Spleen (tissue), 11 donors: Measurements from ENCODE around the gene SDK1. TPM values are rescaled to one million over a fixed set of nuclear protein-coding genes. Genes with fewer than 3 reads are reported as not detected.

Experiments
- DNase-seq: peaks from one replicate; pipeline ENCODE4 v3.0.0-alpha.2; 2020
- H3K27ac ChIP-seq, 8 donors: fragments of 200-600 bp; sonication (generic) in 7 of 8; 1 replicate in 4 of 8; 2 replicates in 4 of 8; pipeline versions ENCODE4 v1.5.0 to v1.8.0; 2016 to 2021; ENCODE audit warnings: inconsistent platforms in 4 of 8, mild to moderate bottlenecking in 4 of 8, moderate library complexity in 1 of 8
- H3K27me3 ChIP-seq, 7 donors: fragments of 200-600 bp; sonication (generic) in 6 of 7; replicated peaks in 1 of 7; 1 replicate in 4 of 7; 2 replicates in 3 of 7; pipeline versions ENCODE4 v1.5.0 to v1.8.0; 2016 to 2021; ENCODE audit warnings: inconsistent platforms in 3 of 7, mild to moderate bottlenecking in 1 of 7
- H3K36me3 ChIP-seq, 6 donors: fragments of 200-600 bp; sonication (generic) in 5 of 6; 1 replicate in 4 of 6; 2 replicates in 2 of 6; pipeline versions ENCODE4 v1.5.0 to v1.8.0; 2016 to 2021; ENCODE audit warnings: inconsistent platforms in 2 of 6
- H3K4me1 ChIP-seq, 6 donors: fragments of 200-600 bp; sonication (generic) in 5 of 6; 1 replicate in 3 of 6; 2 replicates in 3 of 6; pipeline versions ENCODE4 v1.5.0 to v1.8.0; 2016 to 2021; ENCODE audit warnings: inconsistent platforms in 3 of 6
- H3K4me3 ChIP-seq, 8 donors: fragments of 200-600 bp; sonication (generic) in 7 of 8; 1 replicate in 4 of 8; 2 replicates in 4 of 8; pipeline versions ENCODE4 v1.5.0 to v1.8.0; 2016 to 2021; ENCODE audit warnings: inconsistent platforms in 4 of 8, mild to moderate bottlenecking in 4 of 8, moderate library complexity in 2 of 8
- H3K9me3 ChIP-seq, 8 donors: fragments of 200-600 bp; sonication (generic) in 7 of 8; 1 replicate in 4 of 8; 2 replicates in 4 of 8; pipeline versions ENCODE4 v1.5.0 to v1.8.0; 2016 to 2021; ENCODE audit warnings: inconsistent platforms in 4 of 8
- CTCF ChIP-seq, 11 experiments: fragments of 200-600 bp in 7 of 11; fragments of 450-650 bp in 4 of 11; sonication (generic) in 4 of 11; IDR thresholded peaks in 8 of 11; conservative IDR thresholded peaks in 3 of 11; 1 replicate in 7 of 11; 2 replicates in 4 of 11; pipeline versions ENCODE4 v1.4.0 to v1.8.0; 2016 to 2021; ENCODE audit warnings: antibody characterized with exemption in 11 of 11, inconsistent platforms in 4 of 11, mild to moderate bottlenecking in 1 of 11
- POLR2A ChIP-seq, 3 donors: fragments of 450-650 bp; IDR thresholded peaks; one replicate each; pipeline ENCODE4 v1.5.1; 2017; ENCODE audit warnings: antibody characterized with exemption in 3 of 3, mild to moderate bottlenecking in 1 of 3
- POLR2AphosphoS5 ChIP-seq, 3 donors: sonication (generic); formaldehyde crosslinking; IDR thresholded peaks; one replicate each; pipeline ENCODE4 v1.5.1; 2017; ENCODE audit warnings: antibody characterized with exemption in 3 of 3
- WGBS, 5 donors: extraction: QIAGEN DNeasy Blood & Tissue Kit in 3 of 5; methylation state at CpG; one replicate each; pipeline versions ENCODE4 v1.1.5 to v1.1.7; 2013 to 2018; 5-methylcytosine and 5-hydroxymethylcytosine counted together
- intact Hi-C: fragments of 100-400 bp; cut with DNase I; formaldehyde crosslinking; loops from one replicate; pipeline ENCODE4 v1.15.0; 2023; ENCODE audit warnings: low total_unique reads
- polyA plus RNA-seq, 3 donors: library from polyadenylated mRNA; stranded (reverse); fragments of 200-250 nt; gene quantifications; one replicate each; pipeline ENCODE4 v1.2.1, GENCODE V29; 2013
- total RNA-seq, 7 donors: library from RNA; depleted of rRNA in 3 of 7; stranded (reverse); fragments of >200 nt in 3 of 7; fragmentation: NEBNext Ultra II Directional in 4 of 7; extraction: Animal tissue kit (Norgen Biotek cat#: 25700) in 4 of 7; gene quantifications; one replicate each; pipeline versions ENCODE4 v1.1.0 to v1.2.1, GENCODE V29; 2016 to 2021
- donor health status: healthy with polysubstance abuse.
- donor health status: DM: no; HTN: no; CAD: no; lungs with moderate emphysema.
- donor health status: DM: no; HTN: no; CAD: no.
- donor health status: Bipolar disorder and iron deficiency.
- donor health status: healthy.
- donor health status: DM: no; HTN: no; CAD: no.
- donor health status: DM: yes; HTN: yes; CAD: no.

Gene SDK1
- total and polyA plus RNA-seq, 10 donors, result 3.2 to 54.1 (median 35.1) TPM

- no peaks in the 10 kb centered on the region for H3K27me3 ChIP-seq
Observed at GRCh38 chr7:3371601-3372000, 70.5 kb downstream of the SDK1 start.

GRCh38 chr7:3374239-3374638 is 73.2 kb downstream of the SDK1 start:
- H3K4me3 ChIP-seq, result no peak overlapping the region
- H3K36me3 ChIP-seq, result no peaks in the 10 kb centered on the region
- no peak for DNase-seq
- no peak overlapping the region for H3K27ac ChIP-seq
- H3K9me3 ChIP-seq, result no peaks in the 10 kb centered on the region
- WGBS, 5 donors, result 61 to 84% (median 74%) methylated on average over 2 of the region's 2 CpGs
- TF ChIP-seq POLR2A (IDR thresholded peaks at IDR 0.05) (no peak), CTCF (IDR thresholded peaks at IDR 0.05 in 8 of 11, conservative IDR thresholded peaks at IDR 0.05 in 3 of 11) (no peak), POLR2AphosphoS5 (IDR thresholded peaks at IDR 0.05) (no peak)
- peaks cover 0 to 8% (median 0%) of the 10 kb centered on the region in 7 donors for H3K27me3 ChIP-seq
- intact Hi-C loops, result no loop called here
- peaks cover 0 to 22% (median 4%) of the 10 kb centered on the region in 6 donors for H3K4me1 ChIP-seq

More at GRCh38 chr7:3371601-3372000, 70.5 kb downstream of the SDK1 start:
- DNase-seq, result no peak
- Histone ChIP-seq H3K4me1 (peaks cover 0 to 22% (median 4%) of the 10 kb centered on the region in 6 donors), H3K9me3 (no peaks in the 10 kb centered on the region), H3K4me3 (no peak overlapping the region), H3K36me3 (no peaks in the 10 kb centered on the region), H3K27ac (no peak overlapping the region)
- WGBS, 5 donors, result 12 to 19% (median 17%) methylated on average over 4 of the region's 4 CpGs
- TF ChIP-seq CTCF (IDR thresholded peaks at IDR 0.05 in 8 of 11, conservative IDR thresholded peaks at IDR 0.05 in 3 of 11) (no peak), POLR2A (IDR thresholded peaks at IDR 0.05) (no peak), POLR2AphosphoS5 (IDR thresholded peaks at IDR 0.05) (no peak)
- intact Hi-C loops, result no loop called here

- Histone ChIP-seq H3K27me3 (peaks cover 0 to 8% (median 0%) of the 10 kb centered on the region in 7 donors), H3K4me3 (no peak overlapping the region), H3K27ac (no peak overlapping the region), H3K4me1 (no peaks in the 10 kb centered on the region), H3K9me3 (no peaks in the 10 kb centered on the region), H3K36me3 (no peaks in the 10 kb centered on the region)
- 81 to 87% (median 86%) methylated on average over 15 to 18 of the region's 18 CpGs for WGBS, 5 donors
- intact Hi-C loops, result no loop called here
- TF ChIP-seq CTCF (IDR thresholded peaks at IDR 0.05 in 8 of 11, conservative IDR thresholded peaks at IDR 0.05 in 3 of 11), result no peak
- DNase-seq, result no peak
Observed at GRCh38 chr7:3378390-3379150, 77.5 kb downstream of the SDK1 start.

GRCh38 chr7:3380034-3380433 is 79.0 kb downstream of the SDK1 start:
- H3K4me1 ChIP-seq, result no peaks in the 10 kb centered on the region
- H3K36me3 ChIP-seq, result no peaks in the 10 kb centered on the region
- 80 to 84% (median 81%) methylated on average over 4 of the region's 4 CpGs for WGBS, 5 donors
- TF ChIP-seq POLR2A (IDR thresholded peaks at IDR 0.05), result no peak
- TF ChIP-seq POLR2AphosphoS5 (IDR thresholded peaks at IDR 0.05), result no peak
- no peak for TF ChIP-seq CTCF (IDR thresholded peaks at IDR 0.05 in 8 of 11, conservative IDR thresholded peaks at IDR 0.05 in 3 of 11)
- no peak overlapping the region for H3K27ac ChIP-seq
- intact Hi-C loops, result no loop called here
- no peak for DNase-seq
- no peaks in the 10 kb centered on the region for H3K9me3 ChIP-seq
- no peak overlapping the region for H3K4me3 ChIP-seq
- peaks cover 0 to 8% (median 0%) of the 10 kb centered on the region in 7 donors for H3K27me3 ChIP-seq
